Measurements from ENCODE around the gene CRACR2B.

GRCh38 chr11:802018-802617 lies 25.6 kb upstream of the CRACR2B start:
- TF ChIP-seq, protein P1, sequence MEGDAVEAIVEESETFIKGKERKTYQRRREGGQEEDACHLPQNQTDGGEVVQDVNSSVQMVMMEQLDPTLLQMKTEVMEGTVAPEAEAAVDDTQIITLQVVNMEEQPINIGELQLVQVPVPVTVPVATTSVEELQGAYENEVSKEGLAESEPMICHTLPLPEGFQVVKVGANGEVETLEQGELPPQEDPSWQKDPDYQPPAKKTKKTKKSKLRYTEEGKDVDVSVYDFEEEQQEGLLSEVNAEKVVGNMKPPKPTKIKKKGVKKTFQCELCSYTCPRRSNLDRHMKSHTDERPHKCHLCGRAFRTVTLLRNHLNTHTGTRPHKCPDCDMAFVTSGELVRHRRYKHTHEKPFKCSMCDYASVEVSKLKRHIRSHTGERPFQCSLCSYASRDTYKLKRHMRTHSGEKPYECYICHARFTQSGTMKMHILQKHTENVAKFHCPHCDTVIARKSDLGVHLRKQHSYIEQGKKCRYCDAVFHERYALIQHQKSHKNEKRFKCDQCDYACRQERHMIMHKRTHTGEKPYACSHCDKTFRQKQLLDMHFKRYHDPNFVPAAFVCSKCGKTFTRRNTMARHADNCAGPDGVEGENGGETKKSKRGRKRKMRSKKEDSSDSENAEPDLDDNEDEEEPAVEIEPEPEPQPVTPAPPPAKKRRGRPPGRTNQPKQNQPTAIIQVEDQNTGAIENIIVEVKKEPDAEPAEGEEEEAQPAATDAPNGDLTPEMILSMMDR (IDR thresholded peaks at IDR 0.05; ENCODE audit: low read length), result no peak
- no peak for TF ChIP-seq EZH2 (optimal IDR thresholded peaks at IDR 0.05; ENCODE audit: low read depth, low read length)
